Measurements from ENCODE around the gene NELL1.

NELL1 gene

GRCh38 chr11:21350613-21351012, 681.2 kb downstream of the NELL1 start:
- no peak for DNase-seq (ENCODE audit: low read depth)

- DNase-seq (ENCODE audit: low read depth): no peak
These were observed 684.0 kb downstream of the NELL1 start for GRCh38 chr11:21353425-21353824.

- DNase-seq (ENCODE audit: low read depth): no peak
These were observed 695.7 kb downstream of the NELL1 start for GRCh38 chr11:21364866-21365624.

GRCh38 chr11:21369947-21370346, 700.6 kb downstream of the NELL1 start:
- DNase-seq (ENCODE audit: low read depth): no peak

- DNase-seq (ENCODE audit: low read depth): no peak
These were observed 701.7 kb downstream of the NELL1 start for GRCh38 chr11:21371044-21371443.

- DNase-seq (ENCODE audit: low read depth): no peak
These were observed 703.3 kb downstream of the NELL1 start for GRCh38 chr11:21372672-21373071.

DNA sequence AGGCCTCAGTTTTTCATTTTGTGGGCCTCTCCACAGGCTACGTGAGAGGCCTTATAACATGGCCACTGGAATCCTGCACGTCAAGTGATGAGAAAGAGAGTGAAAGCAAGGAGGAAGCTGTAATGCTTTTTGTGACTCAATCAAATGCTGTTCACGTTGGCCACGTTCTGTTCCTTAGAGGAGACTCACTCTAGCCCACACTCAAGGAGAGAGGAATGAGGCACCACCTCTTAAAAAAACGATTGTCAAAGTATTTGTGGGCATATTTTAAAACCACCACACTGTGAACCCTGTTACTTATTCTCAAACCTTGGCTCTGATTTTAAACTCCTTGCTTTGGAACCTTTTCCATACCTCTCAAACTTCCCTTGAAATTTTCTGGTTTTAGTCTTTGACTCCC, 705.0 kb downstream of the NELL1 start:
- DNase-seq (ENCODE audit: low read depth): no peak

DNA sequence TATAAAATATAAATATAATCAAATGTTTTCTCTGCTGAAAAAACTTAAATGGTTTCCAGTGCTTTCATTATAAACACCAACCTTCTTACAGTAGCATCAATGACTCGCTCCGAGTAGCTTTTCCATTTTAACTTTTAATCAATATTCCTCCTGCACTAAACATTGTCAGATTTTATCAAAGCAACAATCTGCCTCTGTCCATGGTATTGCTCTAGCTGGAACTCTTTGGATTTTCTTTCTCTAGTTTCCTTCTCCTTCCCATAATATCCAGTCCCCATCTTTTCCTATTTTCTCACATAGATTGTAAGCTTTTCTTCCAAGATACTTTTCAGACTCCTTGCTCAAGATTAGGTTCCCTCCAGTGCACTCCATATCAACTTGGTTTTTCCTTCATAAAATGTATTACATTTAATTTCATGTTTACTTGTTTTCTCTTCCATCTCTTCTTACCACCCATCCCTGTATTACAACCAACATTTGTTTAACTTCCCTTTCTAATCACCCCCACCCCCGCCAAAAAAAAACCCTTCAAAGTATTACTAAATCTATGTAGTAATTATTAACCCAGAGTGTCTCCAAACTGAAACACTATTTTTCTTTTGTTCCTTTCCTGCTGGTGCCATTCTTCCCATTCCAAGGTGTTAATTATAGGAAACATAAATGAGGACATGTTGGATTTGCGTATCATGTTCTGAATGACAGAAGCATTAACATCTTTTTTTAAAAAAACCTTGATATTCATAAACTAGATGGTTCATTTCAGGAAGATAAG, 716.5 kb downstream of the NELL1 start:
- no peak for DNase-seq (ENCODE audit: low read depth)

- no peak for DNase-seq (ENCODE audit: low read depth)
These were observed 721.0 kb downstream of the NELL1 start for GRCh38 chr11:21390430-21390829.

DNA sequence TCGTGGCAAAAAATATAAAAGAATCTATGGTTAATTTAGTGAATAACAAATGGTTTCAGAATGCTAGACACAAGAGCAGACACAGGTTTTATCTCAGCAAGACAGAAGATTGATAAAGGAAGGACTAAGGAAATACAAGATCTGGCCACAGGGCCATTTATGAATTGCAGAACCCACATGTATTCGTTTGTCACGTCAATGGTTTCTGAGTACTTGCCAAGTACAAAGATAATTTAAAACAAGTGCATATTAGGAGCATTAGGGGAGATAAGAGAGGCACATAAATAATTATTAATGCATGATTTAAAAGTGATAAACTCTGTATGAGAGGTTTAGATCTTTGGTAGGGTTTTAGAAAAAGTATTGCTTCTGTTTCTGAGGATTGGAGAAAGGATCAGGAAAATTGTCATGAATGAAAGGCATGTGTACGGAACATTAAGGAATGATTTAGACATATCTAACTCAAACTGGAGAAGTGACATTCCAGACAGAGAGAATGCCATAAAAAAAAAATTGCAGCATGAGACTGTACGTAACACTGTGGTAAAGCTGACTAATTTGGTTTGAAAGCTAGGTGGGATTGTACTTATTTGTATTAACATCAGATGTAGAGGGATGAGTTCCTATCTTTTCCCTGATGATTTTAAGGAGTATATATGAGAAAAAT, 727.1 kb downstream of the NELL1 start:
- no peak for DNase-seq (ENCODE audit: low read depth)

GRCh38 chr11:21398195-21398594, 728.8 kb downstream of the NELL1 start:
- DNase-seq (ENCODE audit: low read depth): no peak

GRCh38 chr11:21401496-21401895, 732.1 kb downstream of the NELL1 start:
- no peak for DNase-seq (ENCODE audit: low read depth)

DNA sequence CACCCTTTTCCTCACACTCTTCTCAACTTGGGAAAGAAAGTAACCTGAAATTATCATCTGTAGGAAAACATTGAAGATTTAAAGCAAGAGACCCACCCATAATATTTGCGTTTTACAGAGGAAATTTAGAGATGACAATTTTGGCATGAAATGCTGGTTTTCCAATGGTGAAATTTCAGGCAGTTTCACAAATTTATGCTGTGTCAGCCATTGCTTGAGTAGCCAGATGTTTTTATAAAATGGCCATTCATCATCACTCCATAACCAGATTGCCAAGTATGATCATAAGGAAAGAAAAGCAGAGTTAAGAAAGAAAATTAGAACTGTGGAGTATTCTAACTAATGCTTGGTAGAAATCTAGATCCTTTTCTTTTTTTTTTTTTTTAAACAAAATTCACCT, 732.9 kb downstream of the NELL1 start:
- no peak for DNase-seq (ENCODE audit: low read depth)

DNA sequence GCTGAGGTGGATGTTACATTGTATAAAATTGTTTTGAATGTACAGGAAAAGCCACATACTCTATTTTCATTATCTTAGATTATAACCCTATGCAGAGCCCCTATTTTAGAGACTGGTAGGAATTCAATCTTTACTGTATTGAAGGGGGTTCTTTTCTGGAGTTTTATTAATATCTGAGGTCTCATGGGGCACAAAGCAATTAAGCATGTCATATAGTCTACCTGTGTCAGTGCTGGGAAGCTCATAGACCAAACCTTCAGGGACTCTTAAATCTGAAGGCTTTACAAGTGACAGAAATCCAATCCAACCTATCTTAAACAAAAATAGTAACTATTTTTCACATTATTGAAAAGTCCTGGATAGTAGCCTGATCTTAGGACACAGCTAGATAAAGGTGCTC, 733.7 kb downstream of the NELL1 start:
- no peak for DNase-seq (ENCODE audit: low read depth)

DNA sequence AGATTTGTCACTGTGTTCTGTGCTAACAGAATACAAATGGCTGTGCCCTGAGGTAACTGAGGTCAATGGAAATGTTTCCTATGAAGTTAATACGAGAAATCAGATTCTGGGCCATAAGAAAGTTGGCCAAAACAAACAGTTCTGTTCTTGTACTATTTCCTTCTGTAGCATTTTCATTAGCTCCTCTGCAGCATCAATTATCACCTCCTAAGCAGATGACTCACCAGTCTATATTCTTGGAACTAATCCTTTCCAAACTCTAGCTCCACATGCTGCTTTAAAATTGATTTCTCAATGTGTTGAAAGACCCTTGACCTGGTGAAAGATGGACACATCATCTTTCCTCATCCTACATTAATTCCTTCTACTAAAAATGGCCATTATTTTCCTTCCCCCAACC, 736.0 kb downstream of the NELL1 start:
- no peak for DNase-seq (ENCODE audit: low read depth)

- no peak for DNase-seq (ENCODE audit: low read depth)
These were observed 741.1 kb downstream of the NELL1 start for GRCh38 chr11:21410513-21410912.

DNA sequence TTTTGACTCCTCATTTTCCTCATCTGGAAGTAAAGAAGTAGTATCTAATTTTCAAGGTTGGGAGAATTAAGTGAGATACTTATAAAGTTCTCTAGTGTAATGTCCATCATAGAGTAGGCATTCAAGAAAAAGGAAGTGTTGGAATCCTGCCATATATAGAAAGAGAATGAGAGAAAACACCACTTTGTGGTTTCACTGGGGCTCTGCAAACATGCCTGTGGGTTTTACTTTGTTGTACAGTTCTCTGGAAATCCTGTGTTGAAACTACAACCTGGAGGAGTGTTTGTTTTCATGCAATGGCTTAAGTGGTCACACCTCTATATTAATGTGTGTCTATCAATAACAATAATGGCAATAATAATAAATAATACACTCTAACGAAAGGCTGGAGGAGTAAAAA, 741.7 kb downstream of the NELL1 start:
- no peak for DNase-seq (ENCODE audit: low read depth)

- no peak for DNase-seq (ENCODE audit: low read depth)
These were observed 742.2 kb downstream of the NELL1 start for GRCh38 chr11:21411597-21411996.

GRCh38 chr11:21412652-21413383, 743.4 kb downstream of the NELL1 start:
- no peak for DNase-seq (ENCODE audit: low read depth)

GRCh38 chr11:21414953-21415352, 745.6 kb downstream of the NELL1 start:
- DNase-seq (ENCODE audit: low read depth): no peak

- no peak for DNase-seq (ENCODE audit: low read depth)
These were observed 746.2 kb downstream of the NELL1 start for GRCh38 chr11:21415606-21416005.

DNA sequence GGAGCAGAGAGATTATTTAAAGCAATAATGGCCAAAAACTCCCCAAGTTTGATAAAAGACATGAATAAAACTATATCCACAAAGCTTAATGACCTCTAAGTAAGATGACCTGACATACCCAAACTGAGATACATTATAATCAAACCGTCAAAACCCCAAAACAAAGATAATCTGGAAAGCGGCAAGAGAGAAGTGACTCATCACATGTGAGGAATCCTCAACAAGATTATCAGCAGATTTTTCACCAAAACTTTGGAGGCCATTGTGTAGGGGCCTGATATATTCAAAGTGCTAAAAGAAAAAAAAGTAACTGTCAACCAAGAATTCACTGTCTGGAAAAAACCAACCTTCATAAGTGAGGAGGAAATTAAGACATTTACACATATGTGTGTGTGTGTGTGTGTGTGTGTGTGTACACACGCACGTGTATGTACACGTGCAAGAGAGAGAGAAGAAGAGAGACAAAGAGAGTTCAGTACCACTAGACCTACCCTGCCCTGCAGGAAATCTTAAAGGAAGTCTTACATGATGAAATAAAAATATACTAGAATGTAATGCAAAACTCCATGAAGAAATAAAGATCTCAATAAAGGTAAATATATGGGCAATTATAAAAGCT, 752.4 kb downstream of the NELL1 start:
- DNase-seq (ENCODE audit: low read depth): no peak

All from stromal cell of bone marrow (primary cell).